ES-I3 (cell line): ENCODE data around the gene MEPCE.
A peak's percentile ranks its signal among the peaks of the same experiment; 100 is the strongest.
"Not testable (repeated sequence)": the region's sequence is repeated elsewhere in the genome, so short reads cannot be mapped to it uniquely, and the experiment has no call there.

Experiments
- H3K36me3 ChIP-seq: 2 replicates; pipeline ENCODE4 v1.6.1; 2013; ENCODE audit warnings: mild to moderate bottlenecking, low read length, control low read depth, moderate library complexity; ENCODE audit not compliant: insufficient read depth
- H3K4me1 ChIP-seq: 2 replicates; pipeline ENCODE4 v1.6.1; 2013; ENCODE audit warnings: mild to moderate bottlenecking, control low read depth, low read length; ENCODE audit not compliant: insufficient read depth
- H3K9ac ChIP-seq: 2 replicates; pipeline ENCODE4 v1.6.1; 2013; ENCODE audit warnings: low read depth, mild to moderate bottlenecking, low read length, moderate library complexity
- H3K9me3 ChIP-seq: 2 replicates; pipeline ENCODE4 v1.6.1; 2013; ENCODE audit warnings: mild to moderate bottlenecking, low read length, moderate library complexity; ENCODE audit not compliant: control insufficient read depth, insufficient read depth

The MEPCE gene

DNA sequence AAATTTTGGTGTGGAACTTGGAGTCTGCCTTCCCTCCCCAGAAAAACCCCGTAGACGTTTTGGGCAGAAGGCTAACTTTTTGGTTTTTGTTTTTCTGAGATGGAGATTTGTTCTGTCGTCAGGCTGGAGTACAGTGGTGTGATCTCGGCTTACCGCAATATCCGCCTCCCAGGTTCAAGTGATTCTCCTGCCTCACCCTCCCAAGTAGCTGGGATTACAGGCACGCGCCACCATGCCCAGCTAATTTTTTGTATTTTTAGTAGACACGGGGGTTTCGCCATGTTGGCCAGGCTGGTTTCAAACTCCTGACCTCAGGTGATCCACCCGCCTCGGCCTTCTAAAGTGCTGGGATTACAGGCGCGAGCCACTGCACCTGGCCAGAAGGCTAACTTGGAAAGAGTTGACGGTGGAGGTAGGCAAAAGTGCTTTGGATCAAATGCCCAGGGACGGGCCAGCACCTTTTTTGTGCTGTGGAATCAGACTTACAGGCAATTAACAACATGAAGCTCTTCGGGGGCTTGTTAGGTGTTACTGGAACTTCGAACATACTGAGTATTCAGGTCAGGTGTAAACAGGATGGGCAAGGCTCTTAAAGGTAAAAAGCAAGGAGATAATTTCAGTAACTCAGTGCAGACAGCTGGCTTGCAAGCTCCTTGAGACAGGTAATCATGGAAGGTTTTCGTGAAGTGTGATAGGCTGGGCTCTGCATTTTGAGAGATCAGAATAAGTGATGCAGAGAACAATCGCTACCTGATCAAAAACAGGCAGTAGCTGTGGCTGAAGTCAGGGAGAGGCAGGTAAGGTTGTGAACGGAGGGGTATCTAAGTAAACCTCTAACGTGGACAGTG lies 4.9 kb downstream of the MEPCE start:
- Histone ChIP-seq H3K4me1 (no peaks in the 10 kb centered on the region; the same call in 1 of the 2 replicates), H3K36me3 (0 out of 2 replicates have a peak, but pooled peaks cover 10% of the 10 kb centered on the region), H3K9me3 (no peaks in the 10 kb centered on the region), H3K9ac (peak overlapping the region; percentile 62; the same call in 1 of the 2 replicates)

DNA sequence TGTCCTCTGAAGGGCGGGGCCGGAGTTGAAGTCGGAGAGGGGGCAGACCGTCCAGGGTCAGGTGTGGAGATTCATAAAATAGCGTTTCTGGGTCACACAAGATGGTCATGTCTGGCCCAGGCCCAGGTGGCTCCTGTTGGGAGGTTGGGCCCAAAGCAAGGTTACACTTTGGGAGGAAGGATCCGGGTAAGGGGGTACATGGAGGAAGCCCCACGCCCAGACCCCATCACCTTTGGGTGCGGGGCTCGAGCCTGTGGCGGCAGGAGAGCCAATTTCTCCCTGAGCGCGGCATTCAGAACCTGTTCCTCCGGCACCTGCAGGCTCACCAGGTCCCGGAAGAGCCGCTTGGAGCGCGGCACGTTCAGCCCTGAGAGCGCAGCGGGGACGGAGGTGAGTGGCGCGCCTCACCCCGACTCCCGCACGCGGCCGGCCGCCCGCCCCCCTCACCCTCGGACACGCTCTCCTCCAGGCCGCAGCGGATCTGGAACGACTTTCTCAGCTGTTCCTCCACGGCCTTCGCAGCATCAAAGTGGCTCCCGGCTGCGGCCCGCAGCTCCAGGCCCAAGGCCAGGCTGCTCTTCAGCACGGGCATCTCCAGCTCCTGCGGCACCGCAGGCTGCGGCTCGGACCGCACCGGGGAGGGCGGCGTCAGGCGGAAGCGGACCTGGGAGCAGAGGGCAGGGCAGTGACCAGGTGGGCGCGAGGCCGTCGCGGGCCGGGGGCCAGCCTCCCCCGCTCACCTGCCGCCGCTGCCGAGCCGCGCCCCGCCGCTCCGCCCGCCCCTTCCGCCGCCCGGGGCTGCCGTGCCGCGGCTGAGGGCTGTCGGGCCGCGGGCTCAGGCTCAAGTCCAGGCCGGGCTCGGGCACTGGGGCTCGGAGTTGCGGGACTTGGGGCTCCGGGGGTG lies 6.0 kb downstream of the MEPCE start:
- H3K9ac ChIP-seq: peak overlapping the region; percentile 62
- H3K36me3 ChIP-seq: 0 out of 2 replicates have a peak, but pooled peaks cover 10% of the 10 kb centered on the region
- no peaks in the 10 kb centered on the region; the same call in 1 of the 2 replicates for H3K4me1 ChIP-seq
- no peaks in the 10 kb centered on the region for H3K9me3 ChIP-seq

DNA sequence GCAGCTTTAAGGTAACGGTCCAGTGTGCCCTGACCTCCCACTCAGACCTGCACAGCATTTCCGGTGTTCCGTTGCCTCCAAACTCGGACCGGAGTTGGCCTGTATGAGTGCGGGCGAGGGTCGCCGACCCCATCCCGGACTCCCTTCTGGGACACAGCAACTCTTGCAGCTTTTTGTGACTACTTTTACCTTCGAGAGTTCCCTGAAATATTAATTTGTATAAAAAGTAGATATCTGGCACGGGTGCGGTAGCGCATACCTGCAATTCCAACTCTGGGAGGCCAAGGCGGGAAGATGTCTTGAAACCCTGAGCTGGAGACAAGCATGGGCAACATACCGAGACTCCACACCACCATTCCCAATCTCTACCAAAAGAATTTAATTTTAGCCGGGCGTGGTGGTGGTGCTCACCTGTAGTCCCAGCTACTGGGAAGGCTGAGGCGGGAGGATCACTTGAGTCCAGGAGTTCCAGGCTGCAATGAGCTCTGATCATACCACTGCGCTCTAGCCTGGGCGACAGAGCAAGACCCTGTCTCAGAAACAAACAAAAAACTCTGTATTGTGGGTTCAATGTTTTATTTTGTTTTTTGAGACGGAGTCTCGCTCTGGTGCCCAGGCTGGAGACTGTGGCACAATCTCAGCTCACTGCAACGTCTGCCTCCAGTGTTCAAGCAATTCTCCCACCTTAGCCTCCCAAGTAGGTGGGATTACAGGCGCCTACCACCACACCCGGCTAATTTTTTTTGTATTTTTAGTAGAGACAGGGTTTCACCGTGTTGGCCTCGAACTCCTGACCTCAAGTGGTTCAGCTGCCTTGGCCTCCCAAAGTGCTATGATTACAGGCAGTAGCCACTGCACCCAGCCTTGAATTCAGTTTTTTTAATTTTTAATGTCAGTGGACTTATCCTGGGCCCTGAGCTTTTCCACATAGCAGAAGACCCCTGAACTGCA lies 7.8 kb downstream of the MEPCE start:
- Histone ChIP-seq H3K4me1 (no peaks in the 10 kb centered on the region), H3K9ac (peak overlapping the region; percentile 65; the same call in 1 of the 2 replicates), H3K9me3 (no peaks in the 10 kb centered on the region), H3K36me3 (0 out of 2 replicates have a peak, but pooled peaks cover 6% of the 10 kb centered on the region)

DNA sequence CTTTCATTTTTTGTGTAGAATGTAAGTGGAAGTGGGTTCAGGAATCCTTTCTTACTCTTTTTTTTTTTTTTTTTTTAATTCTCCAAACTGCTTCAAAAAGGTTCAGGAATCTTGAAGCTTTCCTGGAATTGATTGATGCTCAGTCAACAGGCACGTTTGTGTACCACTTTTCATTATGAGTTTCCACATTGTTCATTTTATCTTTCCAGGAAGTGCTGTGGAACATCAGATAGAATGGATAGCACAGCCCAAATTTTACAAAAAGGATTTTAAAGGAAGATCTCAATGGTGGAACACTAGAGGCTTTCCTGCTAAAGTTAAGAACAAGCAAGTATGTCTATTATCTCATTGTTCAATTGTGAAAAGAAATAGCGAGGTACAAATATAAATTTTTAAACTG lies 8.5 kb downstream of the MEPCE start:
- no peaks in the 10 kb centered on the region for H3K9me3 ChIP-seq
- H3K4me1 ChIP-seq: no peaks in the 10 kb centered on the region
- H3K9ac ChIP-seq: no peak overlapping the region
- H3K36me3 ChIP-seq: 0 out of 2 replicates have a peak, but pooled peaks cover 4% of the 10 kb centered on the region

DNA sequence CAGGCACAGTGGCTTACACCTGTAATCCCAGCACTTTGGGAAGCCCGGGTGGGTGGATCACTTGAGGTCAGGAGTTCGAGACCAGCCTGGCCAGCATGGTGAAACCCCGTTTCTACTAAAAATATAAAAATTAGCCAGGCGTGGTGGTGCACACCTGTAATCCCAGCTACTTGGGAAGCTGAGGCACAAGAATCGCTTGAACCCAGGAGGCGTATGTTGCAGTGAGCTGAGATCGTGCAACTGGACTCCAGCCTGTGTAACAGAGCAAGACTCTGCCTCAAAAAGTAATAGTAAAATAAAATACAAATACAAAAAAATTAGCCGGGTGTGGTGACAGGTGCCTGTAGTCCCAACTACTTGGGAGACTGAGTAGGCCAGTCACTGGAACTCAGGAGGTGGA lies 9.1 kb downstream of the MEPCE start:
- not testable (repeated sequence) for H3K9ac ChIP-seq, H3K9me3 ChIP-seq

DNA sequence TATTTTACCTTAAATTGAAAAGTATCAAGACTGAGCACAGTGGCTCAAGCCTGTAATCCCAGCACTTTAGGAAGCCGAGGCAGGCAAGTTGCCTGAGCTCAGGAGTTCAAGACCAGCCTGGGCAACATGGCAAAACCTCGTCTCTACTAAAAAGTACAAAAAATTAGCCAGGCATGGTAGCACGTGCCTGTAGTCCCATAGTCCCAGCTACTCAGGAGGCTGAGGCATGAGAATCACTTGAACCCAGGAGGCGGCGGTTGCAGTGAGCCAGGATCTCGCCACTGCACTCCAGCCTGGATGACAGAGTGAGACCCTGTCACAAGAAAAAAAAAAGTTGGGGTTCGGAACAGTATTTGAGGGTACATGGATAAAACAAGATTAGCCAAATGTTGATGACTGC lies 9.6 kb downstream of the MEPCE start:
- H3K4me1 ChIP-seq, H3K9ac ChIP-seq, H3K36me3 ChIP-seq, H3K9me3 ChIP-seq: not testable (repeated sequence)

More for the DNA sequence above, 9.1 kb downstream of the MEPCE start:
- H3K4me1 ChIP-seq, H3K36me3 ChIP-seq: not testable (repeated sequence)

DNA sequence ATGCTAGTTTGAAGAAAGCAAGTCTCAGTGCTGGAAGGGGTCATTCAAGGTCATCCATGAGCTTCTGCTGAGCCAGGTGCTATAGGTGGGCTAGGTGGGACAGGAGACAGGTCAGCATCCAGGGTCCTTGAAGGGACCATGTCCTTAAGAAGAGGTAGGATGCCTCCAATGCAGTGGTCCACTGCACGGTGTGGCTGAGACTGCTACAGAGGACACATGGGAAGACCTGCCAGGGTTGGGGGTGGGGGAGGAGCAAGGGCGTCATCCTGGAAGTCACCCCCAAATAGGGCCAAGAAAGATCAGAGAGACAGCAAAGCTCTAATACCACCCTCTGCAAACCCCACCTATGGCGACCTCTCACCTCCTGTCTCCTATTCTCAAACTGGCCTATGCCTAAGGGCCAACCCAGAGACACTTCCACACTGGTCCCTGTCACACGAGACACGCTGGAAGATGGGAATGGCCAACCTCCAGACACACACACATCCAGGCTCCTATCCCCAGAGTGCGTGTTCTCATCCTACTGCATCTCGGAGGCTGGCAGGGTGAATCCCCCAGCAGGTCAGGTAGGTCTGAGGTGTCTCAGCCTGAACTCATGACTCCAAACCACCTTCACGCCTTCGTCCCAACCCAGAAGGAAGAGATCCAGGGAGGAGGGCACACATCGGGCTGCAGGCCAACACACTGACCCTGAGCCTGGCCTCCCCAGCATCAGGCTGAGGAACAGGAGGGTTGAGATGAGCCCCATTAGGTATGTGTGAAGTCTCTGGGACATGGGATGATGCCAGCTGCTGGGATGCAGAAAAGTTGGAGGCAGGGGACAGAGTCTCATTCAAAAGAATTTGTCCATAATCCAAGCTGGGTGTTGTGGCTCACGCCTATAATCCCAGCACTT lies 12.3 kb downstream of the MEPCE start:
- no peaks in the 10 kb centered on the region for H3K36me3 ChIP-seq
- peaks cover 8% of the 10 kb centered on the region; the same call in 1 of the 2 replicates for H3K4me1 ChIP-seq
- H3K9ac ChIP-seq: no peak overlapping the region
- no peaks in the 10 kb centered on the region for H3K9me3 ChIP-seq

DNA sequence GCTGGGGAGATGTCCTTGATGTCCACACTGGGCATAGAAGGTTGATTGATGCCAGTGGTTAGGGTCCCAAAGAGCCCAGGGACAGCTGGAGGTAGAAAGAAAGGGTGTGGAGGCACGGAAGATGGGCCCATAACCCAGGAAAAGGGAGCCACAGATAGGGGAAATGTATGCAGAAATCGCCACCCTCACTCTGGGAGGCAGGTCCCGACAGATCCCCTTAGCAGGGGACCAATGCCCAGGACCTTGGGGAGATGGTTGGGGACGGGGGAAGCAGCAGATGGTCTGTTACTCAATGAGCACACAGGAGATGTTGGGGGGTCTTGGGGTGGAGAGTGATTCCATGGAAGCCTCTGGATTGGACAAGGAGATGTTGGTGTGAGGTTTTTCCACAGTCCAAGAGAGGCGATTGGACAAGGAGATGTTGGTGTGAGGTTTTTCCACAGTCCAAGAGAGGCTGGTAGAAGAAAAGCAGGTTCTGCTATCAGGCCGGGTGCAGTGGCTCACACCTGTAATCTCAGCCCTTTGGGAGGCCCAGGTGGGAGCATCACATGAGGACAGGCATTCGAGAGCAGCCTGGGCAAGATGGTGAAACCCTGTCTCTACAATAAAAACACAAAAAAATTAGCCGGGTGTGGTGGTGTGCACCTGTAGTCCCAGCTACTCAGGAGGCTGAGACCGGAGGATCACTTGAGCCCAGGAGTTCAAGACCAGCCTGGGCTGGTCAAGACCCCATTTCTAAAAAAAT lies 13.6 kb downstream of the MEPCE start:
- H3K9ac ChIP-seq: no peak overlapping the region
- no peaks in the 10 kb centered on the region for H3K36me3 ChIP-seq
- no peaks in the 10 kb centered on the region for H3K9me3 ChIP-seq
- peaks cover 8% of the 10 kb centered on the region; the same call in 1 of the 2 replicates for H3K4me1 ChIP-seq

DNA sequence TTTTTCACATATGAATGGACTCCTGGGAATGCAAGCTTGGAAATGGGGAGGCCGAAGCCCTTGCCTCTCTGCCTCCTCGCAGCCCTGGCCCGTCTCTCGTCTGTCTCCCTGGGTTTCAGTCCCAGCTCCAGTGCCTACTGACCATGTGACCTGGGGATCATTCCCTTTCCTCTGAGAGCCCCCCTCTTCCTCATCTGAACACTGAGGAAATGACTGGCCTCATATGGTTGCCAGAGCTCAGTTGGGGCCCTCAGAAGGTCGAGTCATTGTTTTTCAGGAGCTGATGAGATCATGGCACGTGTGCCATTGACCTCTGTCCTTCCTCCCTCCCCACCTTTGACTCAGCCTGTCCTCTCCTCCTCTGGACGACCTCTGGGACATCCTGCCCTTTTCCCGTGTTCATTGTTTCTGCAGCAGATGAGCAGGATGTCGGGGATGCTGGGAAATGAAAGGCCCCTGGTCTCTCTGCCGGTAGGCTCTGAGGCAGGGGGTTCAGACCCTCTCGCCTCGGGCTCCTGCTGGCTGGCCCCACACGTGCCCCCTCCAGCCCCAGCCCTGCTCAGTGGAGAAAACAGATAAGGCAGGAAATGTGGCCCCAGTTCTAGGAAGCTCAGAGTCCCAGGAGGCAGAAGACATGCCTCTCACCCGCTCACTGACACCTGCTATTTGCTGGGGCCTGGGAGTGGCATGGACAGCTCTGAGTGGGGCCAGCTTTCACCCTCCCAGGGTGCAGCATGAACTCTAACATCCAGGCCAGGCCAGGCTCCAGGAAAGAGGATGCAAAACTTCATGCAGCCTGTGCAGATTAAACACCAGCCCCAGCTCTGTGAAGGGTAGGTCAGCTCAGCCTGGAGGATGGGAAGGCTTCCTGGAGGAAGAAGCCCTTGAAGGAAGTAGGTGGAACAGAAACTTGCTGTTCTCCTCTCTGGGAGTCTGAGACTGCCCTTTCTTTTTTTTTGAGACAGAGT lies 15.0 kb downstream of the MEPCE start:
- Histone ChIP-seq H3K4me1 (peaks cover 8% of the 10 kb centered on the region; the same call in 1 of the 2 replicates), H3K9me3 (no peaks in the 10 kb centered on the region), H3K36me3 (no peaks in the 10 kb centered on the region), H3K9ac (no peak overlapping the region)

DNA sequence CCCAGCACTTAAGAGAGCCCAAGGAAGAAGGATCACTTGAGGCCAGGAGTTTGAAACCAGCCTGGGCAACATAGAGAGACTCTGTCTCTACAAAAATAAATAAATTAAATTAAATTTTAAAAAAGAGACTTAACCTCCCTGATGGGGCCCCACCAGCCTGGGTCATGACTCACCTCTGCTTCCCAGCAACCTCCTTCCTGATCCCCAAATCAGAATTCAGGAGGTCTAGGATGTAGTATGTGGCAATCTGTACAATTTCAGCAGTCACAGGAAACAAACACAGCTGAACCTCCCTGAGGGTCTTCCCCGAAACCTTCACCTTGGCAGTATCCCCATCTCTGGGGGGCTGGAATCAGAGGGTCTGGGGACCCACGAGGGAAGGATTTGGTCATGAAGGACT lies 16.4 kb downstream of the MEPCE start:
- Histone ChIP-seq H3K36me3 (no peaks in the 10 kb centered on the region), H3K9me3 (no peaks in the 10 kb centered on the region), H3K9ac (no peak overlapping the region), H3K4me1 (peaks cover 8% of the 10 kb centered on the region; the same call in 1 of the 2 replicates)

DNA sequence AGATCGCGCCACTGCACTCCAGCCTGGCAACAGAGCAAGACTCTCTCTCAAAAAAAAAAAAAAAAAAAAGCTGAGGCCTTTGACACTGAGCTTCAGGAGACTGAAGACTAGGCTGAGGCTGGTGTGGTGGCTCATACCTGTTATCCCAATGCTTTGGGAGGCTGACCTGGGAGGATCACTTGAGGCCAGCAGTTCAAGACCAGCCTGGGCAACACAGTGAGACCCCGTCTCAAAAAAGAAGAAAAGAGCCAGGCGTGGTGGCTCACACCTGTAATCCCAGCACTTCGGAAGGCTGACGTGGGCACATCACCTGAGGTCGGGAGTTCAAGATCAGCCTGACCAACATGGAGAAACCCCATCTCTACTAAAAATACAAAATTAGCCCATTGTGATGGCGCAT lies 17.7 kb downstream of the MEPCE start:
- H3K36me3 ChIP-seq, H3K4me1 ChIP-seq, H3K9me3 ChIP-seq, H3K9ac ChIP-seq: not testable (repeated sequence)
